Activated naive CD4-positive, alpha-beta T cell treated with anti-CD3 and anti-CD28 coated beads, Interleukin-2, amount 50 U/mL, for 16 hours (primary cell): Measurements from ENCODE around the gene ATP9B.
A peak's percentile ranks its signal among the peaks of the same experiment; 100 is the strongest.
"Not testable (repeated sequence)": the region's sequence is repeated elsewhere in the genome, so short reads cannot be mapped to it uniquely, and the experiment has no call there.

ENCODE experiments used
- DNase-seq: peaks from one replicate; pipeline ENCODE4 v3.0.0-alpha.2; 2020

The ATP9B gene

GRCh38 chr18:79246309-79247108, 177.3 kb downstream of the ATP9B start:
- DNase-seq, result peak; percentile 67

GRCh38 chr18:79248495-79249060, 179.4 kb downstream of the ATP9B start:
- DNase-seq, result no peak

- DNase-seq, result no peak
Measured at GRCh38 chr18:79250301-79250981, 181.2 kb downstream of the ATP9B start.

GRCh38 chr18:79251021-79251420, 181.8 kb downstream of the ATP9B start:
- no peak for DNase-seq

GRCh38 chr18:79252904-79253633, 183.9 kb downstream of the ATP9B start:
- no peak for DNase-seq

GRCh38 chr18:79257480-79257879, 188.3 kb downstream of the ATP9B start:
- DNase-seq, result no peak

GRCh38 chr18:79258447-79258846, 189.3 kb downstream of the ATP9B start:
- no peak for DNase-seq

GRCh38 chr18:79259218-79259617, 190.0 kb downstream of the ATP9B start:
- DNase-seq, result no peak

GRCh38 chr18:79260023-79260422, 190.8 kb downstream of the ATP9B start:
- DNase-seq, result no peak

GRCh38 chr18:79260510-79260909, 191.3 kb downstream of the ATP9B start:
- no peak for DNase-seq

- not testable (repeated sequence) for DNase-seq
Measured at GRCh38 chr18:79265068-79265467, 195.9 kb downstream of the ATP9B start.

- not testable (repeated sequence) for DNase-seq
Measured at GRCh38 chr18:79271812-79272211, 202.6 kb downstream of the ATP9B start.

GRCh38 chr18:79272916-79273315, 203.7 kb downstream of the ATP9B start:
- no peak for DNase-seq

- no peak for DNase-seq
Measured at GRCh38 chr18:79274823-79275222, 205.6 kb downstream of the ATP9B start.

GRCh38 chr18:79275461-79275860, 206.3 kb downstream of the ATP9B start:
- DNase-seq, result no peak

- DNase-seq, result no peak
Measured at GRCh38 chr18:79275992-79276391, 206.8 kb downstream of the ATP9B start.

GRCh38 chr18:79278896-79279295, 209.7 kb downstream of the ATP9B start:
- no peak for DNase-seq

- DNase-seq, result no peak
Measured at GRCh38 chr18:79283131-79283810, 214.1 kb downstream of the ATP9B start.

GRCh38 chr18:79283929-79284328, 214.7 kb downstream of the ATP9B start:
- DNase-seq, result no peak

GRCh38 chr18:79285191-79285590, 216.0 kb downstream of the ATP9B start:
- not testable (repeated sequence) for DNase-seq

GRCh38 chr18:79290409-79290808, 221.2 kb downstream of the ATP9B start:
- not testable (repeated sequence) for DNase-seq

GRCh38 chr18:79290876-79291275, 221.7 kb downstream of the ATP9B start:
- DNase-seq, result no peak

- no peak for DNase-seq
Measured at GRCh38 chr18:79294235-79294634, 225.0 kb downstream of the ATP9B start.
